Spinal cord (tissue), 10 donors: Measurements from ENCODE around the gene SAMD5. TPM values are rescaled to one million over a fixed set of nuclear protein-coding genes. Genes with fewer than 3 reads are reported as not detected.
A peak's percentile ranks its signal among the peaks of the same experiment; 100 is the strongest.
"Not testable (repeated sequence)": the region's sequence is repeated elsewhere in the genome, so short reads cannot be mapped to it uniquely, and the experiment has no call there.

Experiments
- DNase-seq, 6 donors: peaks; one replicate each; pipeline versions ENCODE4 v3.0.0 to v3.0.0-alpha.2; 2013 to 2015; ENCODE audit warnings: low spot score in 6 of 6, low read depth in 4 of 6
- H3K27ac ChIP-seq: one replicate; pipeline ENCODE4 v1.5.1; 2013; ENCODE audit warnings: low read depth, low read length, control low read depth
- H3K27me3 ChIP-seq: one replicate; pipeline ENCODE4 v1.6.1; 2013; ENCODE audit warnings: low read length; ENCODE audit not compliant: control insufficient read depth, insufficient read depth
- H3K36me3 ChIP-seq: one replicate; pipeline ENCODE4 v1.6.1; 2013; ENCODE audit warnings: low read length; ENCODE audit not compliant: control insufficient read depth, insufficient read depth
- H3K4me1 ChIP-seq: one replicate; pipeline ENCODE4 v1.6.1; 2013; ENCODE audit warnings: low read length; ENCODE audit not compliant: control insufficient read depth, insufficient read depth
- H3K4me3 ChIP-seq: one replicate; pipeline ENCODE4 v1.5.1; 2013; ENCODE audit warnings: low read depth, low read length, control low read depth
- H3K9me3 ChIP-seq: one replicate; pipeline ENCODE4 v1.6.1; 2013; ENCODE audit warnings: low read length; ENCODE audit not compliant: control insufficient read depth, insufficient read depth
- WGBS: methylation state at CpG from one replicate; pipeline ENCODE4 v1.1.5; 2013; ENCODE audit warnings: missing lambda C conversion rate; ENCODE audit not compliant: insufficient coverage; 5-methylcytosine and 5-hydroxymethylcytosine counted together
- polyA plus RNA-seq, 2 donors: library from polyadenylated mRNA; unstranded; fragments of 120-200 nt; gene quantifications; one replicate each; pipeline ENCODE4 v1.2.1, GENCODE V29; 2013; ENCODE audit not compliant: insufficient read length in 2 of 2
- total RNA-seq, 2 donors: library from RNA; depleted of rRNA in 1 of 2; stranded (reverse); fragments of 120-200 nt in 1 of 2; fragments of >200 nt in 1 of 2; gene quantifications; one replicate each; pipeline versions ENCODE4 v1.2.3 to v1.2.4, GENCODE V29; 2013 to 2014
- donor health status: healthy.

The SAMD5 gene
- total and polyA plus RNA-seq, 4 donors: 3.5 to 9.2 (median 6.1) TPM

DNA sequence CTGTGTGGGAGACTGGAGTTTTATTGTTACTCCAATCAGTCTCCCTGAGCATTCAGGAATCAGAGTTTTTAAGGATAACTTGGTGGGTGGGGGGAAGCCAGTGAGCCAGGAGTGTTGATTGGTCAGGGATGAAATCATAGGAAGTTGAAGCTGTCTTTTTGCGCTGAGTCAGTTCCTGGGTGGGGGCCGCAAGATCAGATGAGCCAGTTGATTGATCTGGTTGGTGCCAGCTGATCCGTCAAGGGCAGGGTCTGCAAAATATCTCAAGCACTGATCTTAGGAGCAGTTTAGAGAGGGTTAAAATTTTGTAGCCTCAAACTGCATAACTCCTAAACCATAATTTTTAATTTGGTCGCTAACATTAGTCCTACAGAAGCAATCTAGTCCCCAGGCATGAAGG lies 33.9 kb downstream of the SAMD5 start:
- H3K4me1 ChIP-seq, H3K36me3 ChIP-seq, DNase-seq, H3K27ac ChIP-seq, H3K27me3 ChIP-seq, H3K9me3 ChIP-seq, H3K4me3 ChIP-seq: not testable (repeated sequence)
- 100% methylated on average over 2 of the region's 4 CpGs for WGBS

- WGBS: no CpG with 5 or more reads among the region's 2 CpGs
- Histone ChIP-seq H3K4me3 (no peak overlapping the region), H3K9me3 (peaks cover 5% of the 10 kb centered on the region)
Observed at GRCh38 chr6:147544420-147544819, 35.9 kb downstream of the SAMD5 start.

DNA sequence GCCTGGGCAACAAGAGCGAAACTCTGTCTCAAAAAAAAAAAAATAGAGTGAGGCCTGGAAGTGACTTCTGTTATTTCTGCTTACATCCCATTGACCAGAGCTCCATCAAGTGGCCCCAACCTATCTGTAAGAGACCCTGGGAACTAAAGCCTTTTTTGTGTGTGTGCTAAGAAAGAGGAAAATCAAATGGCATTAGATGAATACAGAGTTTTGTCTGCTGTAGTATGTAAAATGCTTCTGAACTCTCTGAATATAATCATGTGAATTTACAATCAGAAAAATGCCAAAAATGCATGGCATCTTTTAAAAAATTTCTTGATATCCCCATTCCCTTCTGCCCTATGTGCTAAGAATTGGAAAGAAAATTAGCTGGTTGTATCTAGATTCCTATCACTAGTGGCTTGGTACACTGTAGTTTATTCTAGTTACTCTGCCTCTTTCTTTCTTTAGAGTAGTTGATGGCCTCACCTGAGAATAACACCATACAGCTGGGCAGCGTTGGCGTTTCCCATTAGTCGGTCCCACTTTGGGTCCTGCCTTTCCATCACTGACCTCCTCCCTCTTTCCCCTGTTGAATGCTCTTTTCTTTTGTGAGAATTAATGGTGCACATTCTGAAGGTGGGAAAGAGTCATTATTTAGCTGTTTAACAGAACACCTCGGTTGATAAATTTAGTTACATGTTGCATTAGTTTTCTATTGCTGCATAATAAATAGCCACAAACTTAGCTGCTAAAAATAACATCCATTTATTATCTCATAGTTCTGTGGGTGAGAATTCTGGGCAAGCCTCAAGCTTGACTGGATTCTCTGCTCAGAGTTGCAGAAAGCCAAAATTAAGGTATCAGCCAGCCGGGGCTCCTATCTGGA lies 38.2 kb downstream of the SAMD5 start:
- Histone ChIP-seq H3K4me1 (peaks cover 3% of the 10 kb centered on the region), H3K27me3 (no peaks in the 10 kb centered on the region), H3K4me3 (no peak overlapping the region), H3K36me3 (no peaks in the 10 kb centered on the region), H3K9me3 (peaks cover 4% of the 10 kb centered on the region), H3K27ac (peak overlapping the region; percentile 70)
- 75% methylated on average over 1 of the region's 6 CpGs for WGBS
- no peak for DNase-seq

More at GRCh38 chr6:147544420-147544819, 35.9 kb downstream of the SAMD5 start:
- no peaks in the 10 kb centered on the region for H3K27me3 ChIP-seq
- no peak for DNase-seq
- H3K36me3 ChIP-seq: no peaks in the 10 kb centered on the region
- peaks cover 3% of the 10 kb centered on the region for H3K4me1 ChIP-seq
- no peak overlapping the region for H3K27ac ChIP-seq

DNA sequence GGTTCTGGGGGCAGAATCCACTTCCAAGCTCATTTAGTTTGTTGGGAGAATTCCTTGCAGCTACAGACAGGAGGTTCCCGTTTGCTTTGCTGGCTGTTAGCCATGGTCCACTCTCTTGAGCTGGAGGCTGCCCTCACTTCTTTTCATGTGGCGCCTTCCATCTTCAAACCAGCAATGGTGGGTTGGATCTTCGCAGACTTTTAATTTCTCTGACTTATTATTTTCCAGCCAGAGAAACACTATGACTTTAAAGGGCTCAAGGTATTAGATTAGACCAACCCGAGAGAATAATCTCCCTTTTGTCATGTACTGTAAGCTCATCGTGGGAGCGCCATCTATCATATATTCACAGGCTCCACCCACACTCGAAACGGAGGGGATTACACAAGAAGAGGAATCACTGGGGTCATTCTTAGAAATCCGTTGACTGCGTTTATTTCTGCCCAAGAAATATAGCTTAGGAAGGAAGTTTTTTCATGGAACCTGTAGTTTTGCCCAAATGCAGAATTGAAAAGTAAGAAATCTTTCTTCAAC lies 38.9 kb downstream of the SAMD5 start:
- Histone ChIP-seq H3K27me3 (no peaks in the 10 kb centered on the region), H3K4me1 (peaks cover 3% of the 10 kb centered on the region), H3K4me3 (no peak overlapping the region), H3K9me3 (no peaks in the 10 kb centered on the region), H3K27ac (peak overlapping the region; percentile 70), H3K36me3 (no peaks in the 10 kb centered on the region)
- DNase-seq: no peak
- WGBS: 77% methylated on average over 5 of the region's 10 CpGs

DNA sequence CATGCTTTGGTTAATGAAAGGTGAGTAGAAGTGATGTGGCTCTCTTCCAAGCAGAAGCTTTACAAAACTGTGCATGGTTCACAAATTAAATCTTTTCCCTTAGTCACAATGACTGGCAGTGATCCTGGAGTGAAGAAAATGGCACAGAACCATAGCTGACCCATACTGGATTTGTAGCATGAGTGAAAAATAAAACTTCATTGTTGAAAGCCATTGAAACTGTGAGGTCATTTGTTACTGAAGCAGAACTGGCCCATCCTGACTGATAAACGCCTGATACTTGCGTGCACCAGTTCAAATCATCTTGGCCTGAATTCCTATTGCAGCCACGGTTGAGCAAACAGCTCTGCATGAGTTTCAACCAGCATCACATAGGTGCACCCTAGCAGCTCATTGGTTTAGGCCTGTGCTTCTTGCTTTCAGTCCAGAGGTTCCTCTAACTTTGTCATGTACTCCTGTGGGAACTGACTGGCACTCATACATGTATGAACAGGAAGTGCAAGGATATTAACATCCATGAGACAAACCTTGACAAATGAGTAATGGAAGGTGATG lies 40.5 kb downstream of the SAMD5 start:
- Histone ChIP-seq H3K27ac (no peak overlapping the region), H3K27me3 (no peaks in the 10 kb centered on the region), H3K4me1 (peaks cover 3% of the 10 kb centered on the region), H3K9me3 (no peaks in the 10 kb centered on the region), H3K36me3 (no peaks in the 10 kb centered on the region), H3K4me3 (no peak overlapping the region)
- 93% methylated on average over 3 of the region's 3 CpGs for WGBS
- no peak for DNase-seq

DNA sequence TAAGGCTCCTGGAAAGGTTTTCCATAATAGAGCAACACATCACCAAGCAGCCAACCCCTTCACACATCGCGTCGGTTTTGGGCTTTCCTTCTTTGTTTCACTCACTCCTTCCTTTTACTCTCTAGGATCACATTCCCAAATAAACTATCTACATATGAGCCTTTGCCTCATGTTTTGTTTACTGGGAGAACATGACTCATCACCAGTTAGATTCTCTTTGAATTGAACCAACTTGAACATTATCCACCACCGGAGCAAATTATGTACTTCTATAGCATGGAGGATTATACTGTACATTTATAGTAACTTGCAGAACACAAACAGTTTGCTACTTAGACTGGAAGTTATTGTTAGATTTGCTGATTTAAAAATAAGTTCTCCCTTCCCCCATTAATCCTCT lies 41.0 kb downstream of the SAMD5 start:
- H3K36me3 ChIP-seq: no peaks in the 10 kb centered on the region

GRCh38 chr6:147551976-147552375 lies 43.5 kb downstream of the SAMD5 start:
- WGBS: no CpG with 5 or more reads among the region's 1 CpG
- Histone ChIP-seq H3K9me3 (no peaks in the 10 kb centered on the region), H3K4me3 (no peak overlapping the region), H3K27me3 (no peaks in the 10 kb centered on the region), H3K4me1 (peaks cover 3% of the 10 kb centered on the region), H3K36me3 (no peaks in the 10 kb centered on the region), H3K27ac (no peak overlapping the region)
- no peak for DNase-seq

More for the DNA sequence above, 41.0 kb downstream of the SAMD5 start:
- 100% methylated on average over 3 of the region's 4 CpGs for WGBS
- Histone ChIP-seq H3K4me1 (peaks cover 3% of the 10 kb centered on the region), H3K9me3 (no peaks in the 10 kb centered on the region), H3K4me3 (no peak overlapping the region), H3K27ac (no peak overlapping the region), H3K27me3 (no peaks in the 10 kb centered on the region)
- no peak for DNase-seq

GRCh38 chr6:147553099-147553498 lies 44.6 kb downstream of the SAMD5 start:
- Histone ChIP-seq H3K4me1 (no peaks in the 10 kb centered on the region), H3K27ac (no peak overlapping the region)

GRCh38 chr6:147554281-147554680 lies 45.8 kb downstream of the SAMD5 start:
- no peaks in the 10 kb centered on the region for H3K36me3 ChIP-seq
- no peaks in the 10 kb centered on the region for H3K27me3 ChIP-seq
- no peaks in the 10 kb centered on the region for H3K4me1 ChIP-seq
- DNase-seq: no peak
- no peak overlapping the region for H3K27ac ChIP-seq
- H3K4me3 ChIP-seq: no peak overlapping the region
- WGBS: 86% methylated on average over 4 of the region's 4 CpGs
- H3K9me3 ChIP-seq: no peaks in the 10 kb centered on the region

More at GRCh38 chr6:147553099-147553498, 44.6 kb downstream of the SAMD5 start:
- DNase-seq: no peak
- Histone ChIP-seq H3K27me3 (no peaks in the 10 kb centered on the region), H3K36me3 (no peaks in the 10 kb centered on the region), H3K9me3 (no peaks in the 10 kb centered on the region), H3K4me3 (no peak overlapping the region)
- no CpG with 5 or more reads among the region's 1 CpG for whole genome bisulfite sequencing
